GM12865 (cell line): ENCODE data around the gene GJA9.
"Not testable (repeated sequence)": the region's sequence is repeated elsewhere in the genome, so short reads cannot be mapped to it uniquely, and the experiment has no call there.

ENCODE experiments used
- DNase-seq: peaks from one replicate; pipeline ENCODE4 v3.0.0; 2010; ENCODE audit warnings: low read depth
- H3K4me3 ChIP-seq: 2 replicates; pipeline ENCODE4 v1.5.1; 2011; ENCODE audit warnings: mild to moderate bottlenecking, low read depth, low read length, control low read depth
- CTCF ChIP-seq: IDR thresholded peaks from 2 replicates; pipeline ENCODE4 v1.5.1; 2011; ENCODE audit warnings: low read length, control low read depth, low read depth, inconsistent platforms; ENCODE audit not compliant: insufficient read depth; ENCODE audit errors: missing control alignments

GJA9 gene

DNA sequence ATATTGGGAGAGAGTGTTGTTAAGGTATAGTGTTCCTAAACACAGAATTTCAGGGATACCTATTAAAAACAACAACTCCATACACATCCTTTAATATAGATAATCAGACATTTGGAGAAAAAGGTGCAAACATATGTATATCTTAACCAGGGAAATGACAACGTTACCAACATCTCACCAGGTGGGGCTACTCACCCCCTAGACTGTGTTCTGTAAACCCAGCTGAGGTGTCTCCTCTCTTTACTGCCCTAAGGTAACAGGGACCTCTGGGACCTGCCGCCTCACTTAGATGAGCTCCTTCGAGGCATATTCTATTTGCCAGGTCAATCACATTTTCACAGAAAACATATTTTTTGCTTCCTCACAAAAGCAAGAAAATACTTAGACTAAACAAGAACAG lies 35.2 kb downstream of the GJA9 start:
- no peak overlapping the region for H3K4me3 ChIP-seq
- no peak for TF ChIP-seq CTCF
- DNase-seq = no peak

GRCh38 chr1:38845088-38845487 lies 36.3 kb downstream of the GJA9 start:
- not testable (repeated sequence) for H3K4me3 ChIP-seq, DNase-seq

DNA sequence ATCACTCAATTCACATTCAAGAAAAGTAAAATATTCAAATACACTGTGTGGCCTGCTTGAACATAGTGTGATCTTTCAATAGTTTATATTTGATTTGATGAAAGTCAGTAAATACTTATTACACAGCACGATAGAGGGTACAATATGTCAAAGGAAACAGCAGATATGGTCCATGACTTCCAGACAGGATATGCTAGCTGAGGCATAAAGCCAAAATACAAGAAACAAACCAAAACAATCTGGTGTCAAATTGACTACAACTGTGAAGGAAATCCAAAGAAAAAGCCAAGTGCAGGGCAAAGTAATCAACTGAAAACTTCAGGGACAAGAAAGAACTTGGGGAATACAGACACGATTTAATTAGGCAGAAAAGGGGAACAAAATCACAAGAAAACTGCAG lies 41.1 kb downstream of the GJA9 start:
- no peak for DNase-seq

DNA sequence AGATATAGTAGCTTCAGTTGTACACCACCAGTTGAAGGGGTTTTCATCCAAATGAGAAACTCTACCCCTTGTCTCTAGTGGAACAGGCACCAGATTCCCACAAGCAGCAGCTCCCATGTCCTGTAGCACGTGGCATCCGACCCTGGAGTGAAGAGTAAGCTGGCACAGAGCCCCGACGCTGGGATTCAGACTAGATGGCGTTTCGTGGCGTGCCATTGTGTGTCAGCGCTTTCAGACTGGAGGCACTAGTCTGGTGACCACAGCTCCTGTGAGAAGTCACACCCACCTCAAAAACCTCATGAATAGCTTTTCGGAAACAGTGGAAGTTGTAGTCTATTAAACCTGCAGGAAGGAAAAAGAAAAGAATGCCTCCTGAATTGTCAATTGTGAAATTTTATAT lies 42.0 kb downstream of the GJA9 start:
- H3K4me3 ChIP-seq = no peak overlapping the region
- DNase-seq = no peak
- no peak for TF ChIP-seq CTCF

More for the DNA sequence above, 41.1 kb downstream of the GJA9 start:
- no peak overlapping the region for H3K4me3 ChIP-seq
- TF ChIP-seq CTCF = no peak

- not testable (repeated sequence) for H3K4me3 ChIP-seq, DNase-seq
These were observed 45.1 kb downstream of the GJA9 start for GRCh38 chr1:38836316-38836715.

GRCh38 chr1:38834937-38835827 lies 46.2 kb downstream of the GJA9 start:
- H3K4me3 ChIP-seq = no peak overlapping the region
- peak; percentile 90 for DNase-seq
- TF ChIP-seq CTCF = peak; percentile 72

- H3K4me3 ChIP-seq = no peak overlapping the region
- TF ChIP-seq CTCF = no peak
- DNase-seq = no peak
These were observed 47.1 kb downstream of the GJA9 start for GRCh38 chr1:38834221-38834782.

DNA sequence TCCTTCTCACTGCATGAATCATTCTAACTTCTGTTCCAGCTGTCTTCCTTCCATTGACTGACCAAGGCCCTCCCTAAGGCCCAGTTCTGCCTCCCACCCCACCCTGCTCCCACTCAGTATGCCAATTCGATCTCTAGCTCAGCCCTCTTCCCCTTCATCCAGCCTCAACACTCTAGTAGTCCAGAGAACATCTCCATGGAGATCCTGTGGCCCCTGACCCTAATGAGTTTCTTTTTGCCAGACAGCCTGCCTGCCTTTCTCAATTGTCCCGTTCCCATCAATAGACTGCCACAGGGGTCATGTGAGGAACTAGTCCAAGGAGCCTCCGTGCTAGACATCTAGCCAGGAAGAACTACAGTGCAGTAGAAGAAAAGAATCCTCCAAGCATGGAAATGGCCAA lies 48.2 kb downstream of the GJA9 start:
- TF ChIP-seq CTCF = no peak
- no peak overlapping the region for H3K4me3 ChIP-seq
- DNase-seq = no peak
